Hepatocyte (in vitro differentiated cells): ENCODE results near the gene HOXB3. TPM values are rescaled to one million over a fixed set of nuclear protein-coding genes. Genes with fewer than 3 reads are reported as not detected.

Experiments
- DNase-seq: peaks from one replicate; pipeline ENCODE4 v3.0.0-alpha.2; 2016; ENCODE audit warnings: low spot score
- H2AFZ ChIP-seq: fragments of 200-600 bp; sonication (generic); 2 replicates; pipeline ENCODE4 v1.6.0; 2016; ENCODE audit warnings: antibody characterized with exemption, mild to moderate bottlenecking
- H3K27ac ChIP-seq: fragments of 200-600 bp; sonication (generic); 2 replicates; pipeline ENCODE4 v1.5.1; 2016; ENCODE audit warnings: mild to moderate bottlenecking
- H3K27me3 ChIP-seq: fragments of 200-600 bp; sonication (generic); 2 replicates; pipeline ENCODE4 v1.6.1; 2016
- H3K36me3 ChIP-seq: fragments of 200-600 bp; sonication (generic); replicated peaks from 2 replicates; pipeline ENCODE4 v1.5.1; 2016; ENCODE audit warnings: low read depth; ENCODE audit not compliant: insufficient read depth
- H3K4me1 ChIP-seq: fragments of 200-600 bp; sonication (generic); 2 replicates; pipeline ENCODE4 v1.5.1; 2016; ENCODE audit warnings: mild to moderate bottlenecking, moderate library complexity; ENCODE audit not compliant: insufficient read depth
- H3K4me2 ChIP-seq: fragments of 200-600 bp; sonication (generic); 2 replicates; pipeline ENCODE4 v1.6.0; 2016
- H3K4me3 ChIP-seq: fragments of 200-600 bp; sonication (generic); 2 replicates; pipeline ENCODE4 v1.5.1; 2016; ENCODE audit warnings: mild to moderate bottlenecking
- H3K79me2 ChIP-seq: fragments of 200-600 bp; sonication (generic); 2 replicates; pipeline ENCODE4 v1.6.0; 2017; ENCODE audit warnings: mild to moderate bottlenecking
- H3K9me2 ChIP-seq: fragments of 200-600 bp; sonication (generic); replicated peaks from 2 replicates; pipeline ENCODE4 v1.6.0; 2017; ENCODE audit warnings: mild to moderate bottlenecking; ENCODE audit not compliant: insufficient read depth
- H3K9me3 ChIP-seq: fragments of 200-600 bp; sonication (generic); 2 replicates; pipeline ENCODE4 v1.5.1; 2016; ENCODE audit warnings: low read depth, mild to moderate bottlenecking
- H4K20me1 ChIP-seq: fragments of 200-600 bp; sonication (generic); 2 replicates; pipeline ENCODE4 v1.6.0; 2016; ENCODE audit warnings: mild to moderate bottlenecking; ENCODE audit not compliant: insufficient read depth, poor library complexity, severe bottlenecking
- CTCF ChIP-seq: fragments of 200-600 bp; sonication (generic); IDR thresholded peaks from 2 replicates; pipeline ENCODE4 v1.5.1; 2016; ENCODE audit warnings: antibody characterized with exemption, mild to moderate bottlenecking; ENCODE audit not compliant: poor library complexity
- EZH2 ChIP-seq: fragments of 200-600 bp; sonication (generic); IDR thresholded peaks from 2 replicates; pipeline ENCODE4 v1.6.1; 2016; ENCODE audit warnings: antibody characterized with exemption, mild to moderate bottlenecking, borderline replicate concordance
- EZH2phosphoT487 ChIP-seq: fragments of 200-600 bp; sonication (generic); IDR thresholded peaks from one replicate; pipeline ENCODE4 v1.6.1; 2018; ENCODE audit warnings: antibody characterized with exemption, mild to moderate bottlenecking, low read depth, moderate library complexity; ENCODE audit not compliant: unreplicated experiment, severe bottlenecking
- WGBS: methylation state at CpG from one replicate; pipeline ENCODE4 v1.1.6; 2016; ENCODE audit warnings: low lambda C conversion rate; ENCODE audit errors: missing lambda C conversion rate; 5-methylcytosine and 5-hydroxymethylcytosine counted together
- polyA plus RNA-seq: library from polyadenylated mRNA; unstranded; fragments of >200 nt; fragmentation: Nextera tagmentation; extraction: Ambion mirVana; gene quantifications from 2 replicates; pipeline ENCODE4 v1.2.1, GENCODE V29; 2016
- total RNA-seq: library from RNA; depleted of rRNA; stranded (reverse); fragments of >200 nt; gene quantifications from 2 replicates; pipeline ENCODE4 v1.2.3, GENCODE V29; 2014

Gene HOXB3
- total and polyA plus RNA-seq, 2 experiments from 2014 or later = 1.8 to 5.9 TPM

GRCh38 chr17:48530208-48530886 is 59.7 kb downstream of the HOXB3 start:
- Histone ChIP-seq H3K9me3 (no peaks in the 10 kb centered on the region), H2AFZ (no peak overlapping the region), H3K36me3 (no peaks in the 10 kb centered on the region), H3K4me1 (peaks cover 9% of the 10 kb centered on the region), H3K4me3 (no peak overlapping the region), H3K79me2 (no peaks in the 10 kb centered on the region), H3K9me2 (no peaks in the 10 kb centered on the region), H3K27me3 (peaks cover 81% of the 10 kb centered on the region), H3K27ac (no peak overlapping the region), H4K20me1 (no peaks in the 10 kb centered on the region), H3K4me2 (no peak overlapping the region)
- TF ChIP-seq EZH2phosphoT487 (no peak), EZH2 (no peak), CTCF (no peak)
- DNase-seq = no peak
- WGBS = 54% methylated on average over 34 of the region's 37 CpGs

GRCh38 chr17:48529683-48530009 is 60.4 kb downstream of the HOXB3 start:
- H3K79me2 ChIP-seq = no peaks in the 10 kb centered on the region
- TF ChIP-seq EZH2phosphoT487 (no peak), CTCF (no peak), EZH2 (no peak)
- H3K9me2 ChIP-seq = no peaks in the 10 kb centered on the region
- H3K4me3 ChIP-seq = no peak overlapping the region
- no peak overlapping the region for H3K27ac ChIP-seq
- H4K20me1 ChIP-seq = no peaks in the 10 kb centered on the region
- H3K27me3 ChIP-seq = peaks cover 87% of the 10 kb centered on the region
- peaks cover 9% of the 10 kb centered on the region for H3K4me1 ChIP-seq
- no peak for DNase-seq
- WGBS = 73% methylated on average over 11 of the region's 11 CpGs
- no peak overlapping the region for H2AFZ ChIP-seq
- no peaks in the 10 kb centered on the region for H3K9me3 ChIP-seq
- no peak overlapping the region for H3K4me2 ChIP-seq
- no peaks in the 10 kb centered on the region for H3K36me3 ChIP-seq

- no peak for TF ChIP-seq CTCF
- TF ChIP-seq EZH2 = no peak
- Histone ChIP-seq H3K36me3 (no peaks in the 10 kb centered on the region), H3K9me2 (no peaks in the 10 kb centered on the region), H3K4me1 (peaks cover 9% of the 10 kb centered on the region), H3K27ac (no peak overlapping the region), H3K79me2 (no peaks in the 10 kb centered on the region), H4K20me1 (no peaks in the 10 kb centered on the region), H3K4me3 (no peak overlapping the region), H3K9me3 (no peaks in the 10 kb centered on the region), H3K4me2 (no peak overlapping the region), H2AFZ (no peak overlapping the region), H3K27me3 (peaks cover 81% of the 10 kb centered on the region)
- no peak for DNase-seq
- WGBS = 62% methylated on average over 10 of the region's 11 CpGs
Observed at GRCh38 chr17:48528936-48529682, 60.9 kb downstream of the HOXB3 start.
